GM18861 (cell line): ENCODE measurements around the gene TCP10L.
A peak's percentile ranks its signal among the peaks of the same experiment; 100 is the strongest.
"Not testable (repeated sequence)": the region's sequence is repeated elsewhere in the genome, so short reads cannot be mapped to it uniquely, and the experiment has no call there.

Experiments
- ATAC-seq: cut with Tn5 transposase; IDR thresholded peaks from one replicate; pipeline ENCODE4 v1.9.1; 2021; ENCODE audit not compliant: unreplicated experiment

TCP10L gene

GRCh38 chr21:32585042-32585710, at the start of gene TCP10L:
Gene TCP10L (minus strand): TSS chr21:32585523. CDS start chr21:32584304, 1,219 bp downstream.
- no peak for ATAC-seq

GRCh38 chr21:32626621-32627196, 41.4 kb upstream of the TCP10L start:
- ATAC-seq, result no peak

- ATAC-seq, result not testable (repeated sequence)
These were observed 32.9 kb upstream of the TCP10L start for GRCh38 chr21:32618218-32618617.

- no peak for ATAC-seq
These were observed 28.2 kb upstream of the TCP10L start for GRCh38 chr21:32613436-32614043.

GRCh38 chr21:32612999-32613337, 27.6 kb upstream of the TCP10L start:
- ATAC-seq, result no peak

GRCh38 chr21:32612075-32612998, 27.0 kb upstream of the TCP10L start, which contains the start of gene CFAP298:
Gene CFAP298 (minus strand): TSS chr21:32612377. CDS start chr21:32612243, 134 bp downstream.
- ATAC-seq, result peak; percentile 95

GRCh38 chr21:32611471-32611997, 26.2 kb upstream of the TCP10L start:
- ATAC-seq, result no peak

GRCh38 chr21:32610940-32611339, 25.6 kb upstream of the TCP10L start:
- not testable (repeated sequence) for ATAC-seq

- no peak for ATAC-seq
These were observed 23.5 kb upstream of the TCP10L start for GRCh38 chr21:32608851-32609250.

GRCh38 chr21:32605469-32605868, 20.1 kb upstream of the TCP10L start:
- no peak for ATAC-seq

- ATAC-seq, result no peak
These were observed 19.1 kb upstream of the TCP10L start for GRCh38 chr21:32604464-32604863.

- no peak for ATAC-seq
These were observed 17.8 kb upstream of the TCP10L start for GRCh38 chr21:32603131-32603530.

GRCh38 chr21:32602099-32602498, 16.8 kb upstream of the TCP10L start:
- ATAC-seq, result no peak

GRCh38 chr21:32599526-32599925, 14.2 kb upstream of the TCP10L start:
- no peak for ATAC-seq

- ATAC-seq, result no peak
These were observed 13.8 kb upstream of the TCP10L start for GRCh38 chr21:32599091-32599490.

GRCh38 chr21:32597205-32597604, 11.9 kb upstream of the TCP10L start:
- ATAC-seq, result no peak

GRCh38 chr21:32595431-32595830, 10.1 kb upstream of the TCP10L start:
- no peak for ATAC-seq

- ATAC-seq, result no peak
These were observed 8.4 kb upstream of the TCP10L start for GRCh38 chr21:32593690-32594089.

- no peak for ATAC-seq
These were observed 7.7 kb upstream of the TCP10L start for GRCh38 chr21:32592929-32593502.

- ATAC-seq, result no peak
These were observed 4.8 kb upstream of the TCP10L start for GRCh38 chr21:32590130-32590529.

GRCh38 chr21:32587651-32588050, 2.3 kb upstream of the TCP10L start:
- no peak for ATAC-seq
